ENCODE measurements around the gene UGT1A3.

The UGT1A3 gene

GRCh38 chr2:233817995-233818638, 89.3 kb downstream of the UGT1A3 start:
- TF ChIP-seq POLR2A (IDR thresholded peaks at IDR 0.05; ENCODE audit: low read depth, low read length) (no peak), POLR2AphosphoS5 (IDR thresholded peaks at IDR 0.05; ENCODE audit: low read depth, low read length) (no peak), PAX5 (IDR thresholded peaks at IDR 0.05; ENCODE audit: insufficient read depth, low read length, severe bottlenecking) (no peak), POU2F2 (IDR thresholded peaks at IDR 0.05; ENCODE audit: low read depth, low read length) (no peak), SPI1 (IDR thresholded peaks at IDR 0.05; ENCODE audit: low read depth, low read length) (no peak), TAF1 (IDR thresholded peaks at IDR 0.05; ENCODE audit: low read depth, low read length) (no peak)
- no peak for FAIRE-seq
- DNase-seq (ENCODE audit: insufficient read length, low spot score), result no peak

- DNase-seq (ENCODE audit: insufficient read length, low spot score) (no peak), FAIRE-seq (no peak)
- TF ChIP-seq POU2F2 (IDR thresholded peaks at IDR 0.05; ENCODE audit: low read depth, low read length) (no peak), POLR2A (IDR thresholded peaks at IDR 0.05; ENCODE audit: low read depth, low read length) (no peak), TAF1 (IDR thresholded peaks at IDR 0.05; ENCODE audit: low read depth, low read length) (no peak), SPI1 (IDR thresholded peaks at IDR 0.05; ENCODE audit: low read depth, low read length) (no peak), POLR2AphosphoS5 (IDR thresholded peaks at IDR 0.05; ENCODE audit: low read depth, low read length) (no peak), PAX5 (IDR thresholded peaks at IDR 0.05; ENCODE audit: insufficient read depth, low read length, severe bottlenecking) (no peak)
Observed at GRCh38 chr2:233818639-233819621, 90.1 kb downstream of the UGT1A3 start.

GRCh38 chr2:233819884-233820773, 91.3 kb downstream of the UGT1A3 start:
- DNase-seq (ENCODE audit: insufficient read length, low spot score), result no peak
- TF ChIP-seq POLR2AphosphoS5 (IDR thresholded peaks at IDR 0.05; ENCODE audit: low read depth, low read length) (no peak), SPI1 (IDR thresholded peaks at IDR 0.05; ENCODE audit: low read depth, low read length) (no peak), PAX5 (IDR thresholded peaks at IDR 0.05; ENCODE audit: insufficient read depth, low read length, severe bottlenecking) (no peak), POLR2A (IDR thresholded peaks at IDR 0.05; ENCODE audit: low read depth, low read length) (no peak), TAF1 (IDR thresholded peaks at IDR 0.05; ENCODE audit: low read depth, low read length) (no peak), POU2F2 (IDR thresholded peaks at IDR 0.05; ENCODE audit: low read depth, low read length) (no peak)
- FAIRE-seq, result no peak

- TF ChIP-seq SPI1 (IDR thresholded peaks at IDR 0.05; ENCODE audit: low read depth, low read length), result no peak
- TF ChIP-seq TAF1 (IDR thresholded peaks at IDR 0.05; ENCODE audit: low read depth, low read length), result no peak
- TF ChIP-seq POU2F2 (IDR thresholded peaks at IDR 0.05; ENCODE audit: low read depth, low read length), result no peak
- TF ChIP-seq PAX5 (IDR thresholded peaks at IDR 0.05; ENCODE audit: insufficient read depth, low read length, severe bottlenecking), result no peak
- TF ChIP-seq POLR2AphosphoS5 (IDR thresholded peaks at IDR 0.05; ENCODE audit: low read depth, low read length), result no peak
- no peak for TF ChIP-seq POLR2A (IDR thresholded peaks at IDR 0.05; ENCODE audit: low read depth, low read length)
- FAIRE-seq (no peak), DNase-seq (ENCODE audit: insufficient read length, low spot score) (no peak)
Observed at GRCh38 chr2:233820774-233821105, 91.9 kb downstream of the UGT1A3 start.

GRCh38 chr2:233821196-233821595, 92.4 kb downstream of the UGT1A3 start:
- DNase-seq (ENCODE audit: insufficient read length, low spot score) (no peak), FAIRE-seq (no peak)
- TF ChIP-seq POU2F2 (IDR thresholded peaks at IDR 0.05; ENCODE audit: low read depth, low read length), result no peak

- FAIRE-seq, result no peak
- TF ChIP-seq POU2F2 (IDR thresholded peaks at IDR 0.05; ENCODE audit: low read depth, low read length) (no peak), POLR2AphosphoS5 (IDR thresholded peaks at IDR 0.05; ENCODE audit: low read depth, low read length) (no peak), PAX5 (IDR thresholded peaks at IDR 0.05; ENCODE audit: insufficient read depth, low read length, severe bottlenecking) (no peak)
- no peak for DNase-seq (ENCODE audit: insufficient read length, low spot score)
Observed at GRCh38 chr2:233821709-233822100, 92.9 kb downstream of the UGT1A3 start.

GRCh38 chr2:233822101-233822771, 93.4 kb downstream of the UGT1A3 start:
- DNase-seq (ENCODE audit: insufficient read length, low spot score) (no peak), FAIRE-seq (no peak)
- TF ChIP-seq PAX5 (IDR thresholded peaks at IDR 0.05; ENCODE audit: insufficient read depth, low read length, severe bottlenecking) (no peak), POU2F2 (IDR thresholded peaks at IDR 0.05; ENCODE audit: low read depth, low read length) (no peak), SPI1 (IDR thresholded peaks at IDR 0.05; ENCODE audit: low read depth, low read length) (no peak), TAF1 (IDR thresholded peaks at IDR 0.05; ENCODE audit: low read depth, low read length) (no peak)
